Transverse colon (tissue), 4 donors: ENCODE results near the gene KIF26A.

Experiments used
- CTCF ChIP-seq, 5 experiments: fragments of 200-600 bp in 3 of 5; fragments of 450-650 bp in 2 of 5; sonication (generic) in 3 of 5; IDR thresholded peaks; 1 replicate in 2 of 5; 2 replicates in 3 of 5; pipeline ENCODE4 v1.5.1; 2016 to 2017; ENCODE audit warnings: antibody characterized with exemption in 5 of 5, inconsistent platforms in 3 of 5, mild to moderate bottlenecking in 2 of 5, moderate library complexity in 1 of 5
- EP300 ChIP-seq: sonication (generic); formaldehyde crosslinking; IDR thresholded peaks from one replicate; pipeline ENCODE4 v1.6.1; 2017; ENCODE audit warnings: antibody characterized with exemption, low read depth
- POLR2A ChIP-seq: fragments of 450-650 bp; IDR thresholded peaks from one replicate; pipeline ENCODE4 v1.6.1; 2016; ENCODE audit warnings: antibody characterized with exemption, mild to moderate bottlenecking, moderate library complexity
- POLR2AphosphoS5 ChIP-seq, 3 donors: sonication (generic); formaldehyde crosslinking; IDR thresholded peaks; one replicate each; pipeline ENCODE4 v1.6.1; 2016; ENCODE audit warnings: antibody characterized with exemption in 3 of 3

GRCh38 chr14:104155513-104155912, 17.1 kb downstream of the KIF26A start:
- TF ChIP-seq POLR2AphosphoS5 (IDR thresholded peaks at IDR 0.05) (no peak), CTCF (IDR thresholded peaks at IDR 0.05) (no peak), POLR2A (no peak), EP300 (no peak)
